Activated naive CD8-positive, alpha-beta T cell treated with anti-CD3 and anti-CD28 coated beads, Interleukin-2, amount 50 U/mL, for 16 hours (primary cell): ENCODE results near the gene CHMP2B.

Experiments used
- DNase-seq: peaks from one replicate; pipeline ENCODE4 v3.0.0-alpha.2; 2020; ENCODE audit warnings: low read depth, low spot score

Gene CHMP2B, protein sequence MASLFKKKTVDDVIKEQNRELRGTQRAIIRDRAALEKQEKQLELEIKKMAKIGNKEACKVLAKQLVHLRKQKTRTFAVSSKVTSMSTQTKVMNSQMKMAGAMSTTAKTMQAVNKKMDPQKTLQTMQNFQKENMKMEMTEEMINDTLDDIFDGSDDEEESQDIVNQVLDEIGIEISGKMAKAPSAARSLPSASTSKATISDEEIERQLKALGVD

DNA sequence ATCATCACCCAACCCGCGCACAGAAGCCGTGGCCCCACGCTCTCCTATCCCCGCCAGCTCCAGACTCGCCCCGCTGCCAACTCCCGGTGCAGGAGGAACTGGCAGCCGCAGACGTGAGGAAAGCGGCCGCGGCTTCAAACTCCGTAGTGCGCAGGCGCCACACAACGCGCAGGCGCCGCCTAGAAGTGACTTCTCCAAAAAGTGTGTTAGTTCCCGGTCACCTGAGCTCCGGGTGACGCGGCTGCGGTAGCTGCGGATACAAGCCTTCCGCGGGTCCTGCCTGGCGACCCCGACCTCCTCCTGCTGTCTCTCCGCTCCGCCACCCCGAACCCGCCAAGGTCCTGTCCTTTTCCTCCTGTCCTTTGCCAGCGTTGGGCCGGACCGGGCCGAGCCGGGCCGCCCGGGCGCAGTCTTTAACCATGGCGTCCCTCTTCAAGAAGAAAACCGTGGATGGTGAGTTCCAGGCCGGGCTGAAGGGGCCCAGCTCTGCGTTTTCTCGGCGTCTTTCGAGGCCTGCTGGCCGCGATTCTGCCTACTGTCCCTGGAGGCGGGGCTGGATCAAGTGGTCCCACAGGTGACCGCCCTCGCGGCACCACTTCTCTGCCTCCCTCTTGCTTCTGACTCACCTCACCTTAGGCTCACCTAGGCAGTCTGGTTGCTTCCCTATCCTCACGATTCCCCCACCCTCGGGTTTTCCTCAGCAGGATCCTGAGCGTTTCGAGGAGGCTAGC lies at the start of gene CHMP2B:
Gene CHMP2B (plus strand): TSS at position 206 of the 731 bp plus-strand sequence. CDS start 214 bp downstream, at position 420.
- DNase-seq = peak; percentile 79

DNA sequence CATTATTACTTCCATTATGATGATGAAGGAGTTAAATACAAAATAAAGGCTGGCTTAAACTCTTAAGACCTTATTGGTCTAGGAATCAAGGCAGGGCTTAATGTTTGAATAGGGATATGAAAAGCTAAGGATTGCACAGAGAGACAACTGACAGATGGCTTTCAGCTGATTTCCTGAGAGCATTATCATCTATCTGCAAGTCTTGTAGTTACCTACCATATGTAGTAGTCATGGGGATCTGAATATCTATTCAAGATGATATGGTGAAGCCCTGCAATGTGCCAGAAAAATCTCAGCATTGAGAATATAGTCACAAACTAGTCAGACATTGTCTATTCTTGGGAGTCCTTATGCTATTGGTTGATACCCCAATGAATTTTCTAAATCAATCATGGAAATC lies 47.5 kb upstream of the CHMP2B start:
- no peak for DNase-seq

DNA sequence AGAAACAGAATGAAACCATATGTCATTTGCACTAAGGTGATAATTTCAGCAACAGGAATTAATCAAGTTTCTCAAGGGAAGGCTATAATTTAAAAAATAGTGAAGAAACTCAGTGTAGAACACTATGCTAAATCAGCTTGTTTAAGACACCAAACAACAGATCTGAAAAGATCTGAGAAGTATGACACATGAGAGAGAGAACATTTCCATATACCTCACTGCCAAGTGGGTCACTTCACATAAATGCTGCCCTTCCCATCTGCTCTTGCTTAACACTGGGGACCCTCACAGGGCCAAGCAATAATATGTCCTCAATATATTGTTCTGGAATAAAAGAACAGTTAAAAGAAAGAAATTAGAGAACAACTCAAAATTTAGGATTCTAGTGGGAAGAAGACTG lies 45.6 kb upstream of the CHMP2B start:
- no peak for DNase-seq

DNA sequence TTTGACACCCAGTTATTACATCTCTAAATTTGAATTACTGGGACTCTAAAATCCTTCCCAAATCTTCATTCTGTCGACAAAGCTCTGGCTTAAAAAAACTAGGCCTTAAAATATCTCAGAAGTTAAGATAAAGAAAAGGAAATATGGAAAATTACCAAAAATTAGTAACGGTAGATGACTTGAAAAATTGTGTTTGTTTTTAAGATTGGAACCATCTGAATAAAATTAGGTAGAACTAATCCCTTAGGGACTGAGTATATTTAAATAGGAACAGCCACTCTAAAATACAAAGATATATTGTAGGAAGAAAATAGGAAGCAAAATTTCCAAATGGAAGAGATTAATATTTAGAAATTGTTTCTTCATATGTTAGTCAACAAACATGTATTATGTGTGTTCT lies 45.1 kb upstream of the CHMP2B start:
- no peak for DNase-seq

DNA sequence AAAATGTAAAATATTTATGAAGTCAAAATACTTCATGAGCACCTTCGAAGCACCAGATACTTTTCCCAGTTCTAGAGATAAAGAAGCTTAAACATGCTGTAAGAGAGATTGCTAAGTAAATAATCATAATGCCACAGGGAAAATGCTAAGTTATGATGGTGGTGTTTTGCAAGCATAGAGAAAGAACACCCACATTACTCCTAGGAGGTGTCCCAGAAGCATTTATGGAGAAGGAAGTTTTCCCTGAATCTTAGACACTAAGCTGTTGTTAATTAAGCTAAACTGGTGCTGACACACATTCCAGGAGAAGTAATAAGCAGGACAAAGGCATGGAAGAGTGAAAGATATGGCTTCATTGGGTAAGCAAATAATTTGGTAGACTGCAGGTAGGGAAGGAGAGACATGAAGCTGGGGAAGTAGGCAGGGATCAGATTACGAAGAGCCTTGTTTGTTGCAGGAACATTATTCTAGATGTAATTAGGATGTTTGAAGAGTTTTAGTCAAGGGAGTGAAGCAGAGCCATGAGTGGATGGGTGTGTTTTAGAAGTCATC lies 40.4 kb upstream of the CHMP2B start:
- no peak for DNase-seq

DNA sequence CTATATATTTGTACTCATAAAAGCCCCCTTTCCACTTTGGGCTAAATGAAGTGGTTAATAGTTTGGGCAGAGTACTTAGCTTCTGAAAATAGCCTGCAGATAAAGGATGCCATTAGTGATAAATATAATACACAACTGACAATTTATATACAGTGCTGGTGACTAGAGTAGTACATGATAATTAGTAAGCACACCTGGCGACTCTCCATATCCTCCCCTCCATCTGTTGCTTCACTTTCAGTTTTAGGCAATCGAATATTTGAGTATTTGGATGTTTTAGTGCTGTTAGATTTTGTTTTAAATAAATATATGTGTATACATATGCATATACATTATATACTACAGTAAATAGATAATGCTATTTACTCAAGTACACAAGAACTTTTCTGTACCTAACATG lies 35.9 kb upstream of the CHMP2B start:
- no peak for DNase-seq

DNA sequence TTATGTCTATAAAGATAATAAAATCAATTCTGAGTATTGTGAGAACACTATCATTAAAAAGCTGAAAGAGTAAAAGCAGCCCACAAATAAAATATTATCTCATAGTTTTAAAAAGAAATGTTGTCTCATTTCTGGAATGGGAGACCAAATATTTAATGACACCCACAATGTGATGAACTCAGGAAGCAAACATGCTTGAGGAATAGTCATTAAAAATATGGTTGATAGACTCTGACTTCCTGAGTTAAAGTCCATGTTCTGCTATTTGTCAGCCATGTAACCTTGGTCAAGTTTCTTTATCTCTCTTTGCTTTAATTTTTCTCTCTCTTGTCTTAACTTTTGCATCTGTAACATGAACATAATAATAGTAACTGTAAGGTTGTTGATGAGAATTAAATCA lies 35.5 kb upstream of the CHMP2B start:
- DNase-seq = no peak

DNA sequence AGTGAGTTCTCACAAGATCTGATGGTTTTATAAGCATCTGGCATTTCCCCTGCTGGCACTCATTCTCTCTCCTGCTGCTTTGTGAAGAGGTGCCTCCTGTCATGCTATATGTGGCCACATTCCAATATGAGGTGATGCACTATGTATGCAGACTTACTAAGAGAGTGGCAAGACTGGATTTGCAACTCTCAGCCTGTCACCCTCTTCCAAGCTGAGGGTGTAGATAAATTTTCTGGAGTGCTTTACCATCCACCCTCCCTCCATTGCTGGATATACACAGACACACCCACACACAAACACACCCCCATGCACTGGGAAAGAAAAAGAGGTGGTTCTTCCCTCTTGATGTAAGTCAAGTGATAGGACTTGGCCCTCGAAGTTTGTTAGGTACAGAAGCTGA lies 30.2 kb upstream of the CHMP2B start:
- no peak for DNase-seq

DNA sequence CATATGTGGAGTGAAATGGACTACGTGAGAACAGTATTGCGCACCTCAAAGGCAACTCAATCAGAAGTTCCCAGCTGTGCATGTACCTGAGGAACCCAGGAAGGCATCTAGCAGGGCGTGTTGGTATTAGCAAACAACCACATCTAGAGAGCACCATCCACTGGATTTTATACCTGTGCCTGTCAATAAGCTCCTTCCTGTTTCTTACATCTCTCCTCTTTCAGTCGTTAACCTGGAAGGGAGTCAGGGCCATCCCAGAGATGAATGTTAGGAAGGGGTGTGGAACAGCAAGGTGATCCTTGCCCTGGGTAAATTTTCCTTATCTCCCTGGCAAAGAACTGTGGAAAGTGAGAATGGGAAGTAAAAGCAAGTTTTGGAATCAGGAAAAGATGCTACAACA lies 29.6 kb upstream of the CHMP2B start:
- no peak for DNase-seq

DNA sequence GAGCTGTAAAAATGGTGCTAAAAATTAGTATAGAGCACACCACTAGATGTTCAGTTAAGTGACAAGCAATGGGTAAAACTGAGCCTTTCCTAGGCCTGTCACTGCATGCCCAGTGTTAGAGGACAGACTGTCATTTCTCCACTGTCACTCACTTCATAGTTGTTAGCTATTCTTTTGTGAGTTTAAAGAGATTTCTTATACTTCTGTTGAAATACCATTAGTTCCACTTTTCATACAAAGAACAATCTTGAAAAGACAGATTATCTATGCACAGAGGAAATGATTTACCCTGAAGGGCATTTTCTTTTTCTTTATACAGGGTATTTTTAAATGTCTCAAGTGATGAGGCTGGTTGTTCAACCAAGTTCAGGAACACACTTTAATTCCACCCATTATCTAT lies 28.3 kb upstream of the CHMP2B start:
- no peak for DNase-seq

DNA sequence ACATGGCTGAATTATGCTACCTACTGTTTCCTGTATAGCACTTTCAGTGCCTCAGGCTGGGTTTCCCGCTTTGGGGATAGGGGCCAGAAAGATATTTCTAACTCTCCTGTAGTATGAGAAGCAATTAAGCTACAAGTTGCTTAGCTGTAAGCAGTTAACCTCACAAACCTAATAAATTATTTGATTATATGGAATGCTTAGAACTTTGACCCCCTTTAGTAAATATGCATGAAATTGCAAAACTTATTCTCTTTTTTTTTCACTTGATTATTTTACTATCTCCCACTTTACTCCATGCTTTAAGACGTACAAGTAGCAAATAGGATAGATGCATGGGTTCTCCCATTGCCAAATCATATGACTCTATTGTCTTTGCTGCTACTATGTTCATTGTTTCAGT lies 27.5 kb upstream of the CHMP2B start:
- DNase-seq = no peak

DNA sequence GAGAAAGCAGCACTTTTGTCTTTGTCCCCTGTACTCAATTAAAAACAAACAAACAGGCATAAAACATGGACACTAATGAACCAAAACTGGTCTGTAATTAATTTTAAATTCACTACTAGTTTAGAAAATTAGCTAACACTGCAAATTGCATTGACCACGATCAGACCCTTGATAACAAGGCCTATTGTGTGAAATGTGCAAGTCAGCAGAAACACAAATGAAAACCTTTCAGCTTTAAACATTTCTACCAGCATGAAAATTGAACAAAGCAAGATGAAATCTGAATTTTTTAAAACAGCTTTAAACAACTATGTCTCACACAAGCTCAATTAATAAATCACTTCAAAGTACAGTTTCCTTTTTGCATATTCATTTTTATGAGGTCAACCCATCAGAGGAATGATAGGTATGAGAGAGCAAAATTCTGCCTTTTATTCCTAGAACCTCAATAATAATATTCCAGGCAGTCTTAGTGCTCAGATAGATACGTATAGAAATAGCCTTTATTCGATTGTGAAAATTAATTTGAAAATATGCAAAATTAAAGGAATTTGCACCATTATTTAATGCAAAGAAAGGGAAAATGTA lies 27.0 kb upstream of the CHMP2B start:
- no peak for DNase-seq

DNA sequence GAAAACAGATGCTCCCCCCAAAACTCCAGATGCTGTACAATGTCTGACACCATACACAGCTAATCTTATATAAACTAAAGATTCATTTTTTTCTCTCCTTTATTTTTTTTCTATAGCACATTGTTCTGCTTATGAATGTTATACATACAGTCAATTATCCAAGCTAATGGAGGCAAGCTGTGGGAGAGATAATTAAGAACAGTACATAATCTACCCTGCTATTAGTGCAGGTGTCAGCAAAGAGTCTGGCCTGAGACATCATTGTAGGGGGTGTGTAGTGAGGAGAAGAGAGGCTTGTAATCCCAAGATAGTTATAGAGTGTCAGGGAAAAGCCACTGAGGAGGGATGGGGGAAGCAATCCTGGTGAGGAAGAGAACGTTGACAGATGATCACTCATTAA lies 25.4 kb upstream of the CHMP2B start:
- DNase-seq = no peak

DNA sequence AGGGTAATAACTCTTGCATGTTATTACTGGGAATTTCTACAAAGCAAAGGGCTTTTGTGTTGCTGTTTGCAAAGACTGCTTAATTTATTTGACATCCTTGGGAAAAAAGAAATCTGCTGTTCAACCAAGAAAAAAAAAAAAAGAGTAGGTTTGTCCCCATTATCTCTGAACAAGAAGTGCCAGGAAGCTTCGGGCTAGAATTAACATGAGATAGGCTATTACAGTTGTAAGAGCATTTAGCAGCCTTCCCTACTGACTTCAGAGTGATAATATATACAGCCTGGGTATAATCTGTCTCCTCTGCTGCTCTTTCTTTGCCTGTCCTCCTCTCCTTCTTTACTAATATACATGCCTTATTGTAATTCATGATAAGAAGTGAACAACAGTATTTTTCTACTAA lies 23.3 kb upstream of the CHMP2B start:
- no peak for DNase-seq

DNA sequence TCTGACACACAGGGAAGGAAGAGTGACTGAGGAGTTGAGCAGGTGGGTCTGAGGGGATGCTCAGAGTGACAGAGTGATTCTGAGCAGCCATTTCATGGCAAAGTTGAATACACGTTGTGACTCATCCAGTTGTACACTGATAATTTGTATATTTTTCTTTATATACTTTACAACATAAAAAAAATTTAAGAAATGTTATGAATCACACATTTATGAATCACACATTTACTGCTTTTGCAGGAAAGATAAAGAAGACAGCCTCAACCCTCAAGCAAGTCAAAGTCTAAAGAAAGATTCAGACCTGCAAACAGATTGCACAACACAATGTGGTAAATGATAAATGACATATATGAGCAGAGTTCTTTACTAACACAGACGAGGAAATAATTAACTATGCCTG lies 21.0 kb upstream of the CHMP2B start:
- DNase-seq = no peak

DNA sequence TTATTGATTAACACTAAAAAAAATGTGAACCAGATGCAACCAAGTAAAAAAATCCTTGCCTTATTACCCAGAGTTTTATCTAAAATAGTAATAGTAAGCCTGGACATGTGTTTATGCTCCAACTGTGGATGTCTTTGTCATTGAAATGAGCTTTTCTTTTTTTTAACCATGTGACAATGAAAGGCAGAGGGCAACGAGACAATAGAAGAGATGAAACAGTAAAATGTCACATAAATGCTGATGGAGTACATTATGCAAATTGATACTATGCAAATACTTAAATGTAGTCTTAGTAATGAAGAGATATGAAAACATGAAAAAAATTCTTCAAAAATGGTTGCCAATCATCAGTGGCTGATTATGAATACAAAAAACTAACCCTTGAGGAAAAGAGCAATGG lies 20.5 kb upstream of the CHMP2B start:
- no peak for DNase-seq

DNA sequence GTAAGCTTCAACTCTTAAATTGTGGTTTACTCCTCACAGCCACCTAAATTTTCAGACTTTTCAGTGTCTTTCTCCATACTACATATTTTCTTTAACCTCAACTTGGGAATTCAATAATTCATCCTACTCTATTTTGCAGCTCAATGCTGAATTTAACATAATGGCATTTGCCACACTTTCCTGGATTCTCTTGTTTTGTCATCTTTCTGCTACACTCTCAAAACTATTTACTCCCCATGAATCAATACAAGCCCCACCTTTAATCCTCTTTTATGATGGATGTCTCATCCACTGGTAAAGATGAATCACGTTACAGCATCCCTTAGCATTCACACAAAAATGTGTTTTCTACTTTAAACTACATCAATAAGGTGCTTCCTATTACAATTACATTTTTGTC lies 19.6 kb upstream of the CHMP2B start:
- DNase-seq = no peak

DNA sequence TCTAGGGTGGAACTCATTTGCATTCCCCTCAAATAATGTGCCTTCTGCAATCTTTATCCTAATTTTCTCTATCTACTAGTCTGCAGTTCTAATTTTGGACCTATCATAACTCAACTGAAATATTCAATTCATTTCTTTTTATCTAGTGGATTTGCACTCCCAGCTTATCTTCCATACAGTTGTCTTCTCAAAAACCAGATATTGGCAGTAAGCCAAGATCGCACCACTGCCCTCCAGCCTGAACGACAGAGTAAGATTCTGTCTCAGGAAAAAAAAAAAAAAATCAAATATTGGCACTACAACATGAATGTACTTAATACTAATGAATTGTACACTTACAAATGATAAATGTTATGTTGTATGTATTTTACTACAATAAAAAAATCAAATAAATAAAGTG lies 18.0 kb upstream of the CHMP2B start:
- no peak for DNase-seq

DNA sequence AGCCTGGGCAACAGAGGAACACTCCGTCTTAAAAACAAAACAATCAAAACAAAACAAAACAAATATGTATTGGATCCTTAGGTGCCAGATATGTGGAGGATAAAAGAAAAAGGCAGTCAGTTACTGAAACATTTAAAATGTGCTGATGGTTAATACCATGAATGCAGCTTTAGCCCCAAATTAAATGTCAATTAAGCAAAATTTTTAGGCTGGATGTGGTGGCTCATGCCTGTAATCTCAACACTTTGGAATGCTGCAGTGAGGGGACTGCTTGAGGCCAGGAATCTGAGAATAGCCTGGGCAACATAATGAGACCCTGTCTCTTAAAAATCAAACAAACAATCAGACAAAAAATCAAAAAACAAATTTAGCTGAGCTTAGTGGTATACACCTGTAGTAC lies 8.5 kb upstream of the CHMP2B start:
- DNase-seq = no peak

DNA sequence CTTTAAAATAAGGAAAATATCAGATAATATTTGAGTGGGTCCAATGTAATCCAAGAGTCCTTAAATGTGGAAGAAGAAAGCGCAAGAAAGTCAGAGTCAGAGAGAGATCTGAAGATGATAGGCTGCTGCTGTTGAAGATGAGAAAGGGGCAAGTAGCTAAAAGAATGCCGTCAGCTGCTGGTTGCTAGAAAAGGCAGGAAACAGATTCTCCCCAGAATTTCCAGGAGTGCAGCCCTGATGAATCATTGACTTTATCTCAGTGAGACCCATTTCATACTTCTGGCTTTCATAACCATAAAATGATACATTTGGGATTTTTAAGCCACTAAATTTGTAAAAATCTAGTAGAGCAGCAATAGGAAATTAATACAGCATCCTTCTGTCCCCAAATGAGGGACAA lies 7.5 kb upstream of the CHMP2B start:
- no peak for DNase-seq

DNA sequence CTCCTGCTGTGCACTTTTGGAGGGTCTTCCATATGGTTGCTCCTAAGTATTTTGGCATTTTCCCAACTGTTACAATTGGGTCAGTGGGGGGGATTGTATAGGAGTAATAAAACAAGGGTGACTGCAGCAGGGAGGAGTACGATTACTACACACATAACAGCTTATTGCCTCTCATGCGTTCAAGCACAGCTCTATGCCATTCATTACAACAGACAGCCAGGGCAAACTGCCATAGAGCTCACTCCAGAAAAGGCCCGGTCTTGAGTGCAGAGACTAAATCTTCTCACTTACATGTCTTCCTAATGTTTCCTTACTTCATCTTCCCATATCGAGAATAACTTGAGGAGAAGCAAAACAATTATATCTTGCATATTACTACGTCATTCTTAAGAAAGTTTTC lies 1.4 kb upstream of the CHMP2B start:
- no peak for DNase-seq

DNA sequence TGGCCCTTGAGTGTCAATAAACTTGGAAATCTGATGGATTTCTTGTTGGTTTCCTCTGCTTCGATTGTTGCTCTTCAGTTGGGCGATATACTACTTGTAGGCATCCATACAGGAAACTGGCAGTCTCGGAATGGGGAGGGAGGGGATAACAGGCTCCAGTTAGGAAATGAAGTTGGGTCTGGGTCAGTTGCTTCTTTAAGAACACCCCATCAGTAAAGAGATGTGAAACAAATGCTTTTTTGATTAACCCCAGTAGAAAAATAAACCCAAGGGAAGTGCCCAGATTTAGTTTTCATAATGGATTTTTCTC lies 681 bp downstream of the CHMP2B start:
- no peak for DNase-seq

DNA sequence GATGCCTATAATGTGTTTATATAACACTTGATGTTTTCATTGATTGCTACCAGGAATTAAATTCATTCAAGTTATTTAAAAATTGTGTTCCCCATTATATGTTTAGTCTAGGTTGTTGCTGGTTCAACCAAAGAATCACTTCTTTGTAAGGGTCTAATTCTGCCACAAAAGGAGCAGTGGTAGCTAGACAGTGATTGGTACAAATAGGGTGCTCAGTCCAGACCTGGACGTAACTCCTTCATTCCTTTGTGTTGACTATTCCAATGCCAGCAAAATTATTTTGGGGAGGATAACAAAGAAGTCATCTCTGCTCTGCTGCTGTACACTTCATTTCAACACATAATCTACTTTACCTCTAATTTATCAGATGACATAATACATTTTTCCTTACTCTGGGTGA lies 1.2 kb downstream of the CHMP2B start:
- DNase-seq = no peak
